GM19397 (cell line): ENCODE measurements around the gene INO80E.
"Not testable (repeated sequence)": the region's sequence is repeated elsewhere in the genome, so short reads cannot be mapped to it uniquely, and the experiment has no call there.

Experiments
- ATAC-seq: cut with Tn5 transposase; IDR thresholded peaks from one replicate; pipeline ENCODE4 v1.9.1; 2021; ENCODE audit warnings: mild to moderate bottlenecking, moderate library complexity; ENCODE audit not compliant: unreplicated experiment

Gene INO80E

DNA sequence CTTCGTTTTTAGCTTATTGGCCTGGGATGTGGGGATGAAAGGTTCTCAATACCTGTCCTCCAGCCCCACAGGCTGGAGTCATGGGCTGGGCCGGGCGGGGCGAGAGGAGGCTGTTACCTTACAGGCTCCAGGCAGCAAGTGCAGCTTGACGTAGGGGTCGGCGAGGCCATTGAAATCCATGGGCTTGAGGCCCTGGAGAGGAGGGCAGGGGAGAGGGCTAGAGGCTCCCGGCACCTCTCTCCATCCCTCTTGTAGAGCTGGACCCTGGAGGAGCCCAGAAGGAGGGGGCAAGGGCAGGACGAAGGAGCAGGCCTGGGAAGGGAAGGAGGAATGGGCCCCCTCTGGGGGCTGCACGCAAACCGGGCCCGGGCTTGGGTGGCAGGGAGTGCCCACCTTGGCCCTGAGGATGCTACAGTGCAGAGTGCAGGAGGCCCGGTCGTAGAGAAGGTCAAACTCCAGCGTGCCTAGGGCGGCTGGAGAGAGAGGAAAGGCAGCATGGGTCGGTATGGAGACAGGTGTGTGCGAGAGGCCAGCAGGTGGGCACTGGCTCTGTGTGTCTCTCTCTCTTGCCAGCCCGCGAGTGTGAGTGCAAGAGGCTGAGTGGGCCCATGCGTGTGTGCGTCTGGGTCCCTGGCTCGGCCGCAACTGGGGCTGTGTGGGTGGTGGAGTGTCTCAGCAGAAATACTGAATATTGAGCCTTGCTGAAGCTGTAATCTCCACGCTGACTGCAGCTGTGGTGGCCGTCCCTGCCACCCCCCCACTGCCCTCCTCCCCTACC, 13.2 kb downstream of the INO80E start:
- ATAC-seq: no peak

DNA sequence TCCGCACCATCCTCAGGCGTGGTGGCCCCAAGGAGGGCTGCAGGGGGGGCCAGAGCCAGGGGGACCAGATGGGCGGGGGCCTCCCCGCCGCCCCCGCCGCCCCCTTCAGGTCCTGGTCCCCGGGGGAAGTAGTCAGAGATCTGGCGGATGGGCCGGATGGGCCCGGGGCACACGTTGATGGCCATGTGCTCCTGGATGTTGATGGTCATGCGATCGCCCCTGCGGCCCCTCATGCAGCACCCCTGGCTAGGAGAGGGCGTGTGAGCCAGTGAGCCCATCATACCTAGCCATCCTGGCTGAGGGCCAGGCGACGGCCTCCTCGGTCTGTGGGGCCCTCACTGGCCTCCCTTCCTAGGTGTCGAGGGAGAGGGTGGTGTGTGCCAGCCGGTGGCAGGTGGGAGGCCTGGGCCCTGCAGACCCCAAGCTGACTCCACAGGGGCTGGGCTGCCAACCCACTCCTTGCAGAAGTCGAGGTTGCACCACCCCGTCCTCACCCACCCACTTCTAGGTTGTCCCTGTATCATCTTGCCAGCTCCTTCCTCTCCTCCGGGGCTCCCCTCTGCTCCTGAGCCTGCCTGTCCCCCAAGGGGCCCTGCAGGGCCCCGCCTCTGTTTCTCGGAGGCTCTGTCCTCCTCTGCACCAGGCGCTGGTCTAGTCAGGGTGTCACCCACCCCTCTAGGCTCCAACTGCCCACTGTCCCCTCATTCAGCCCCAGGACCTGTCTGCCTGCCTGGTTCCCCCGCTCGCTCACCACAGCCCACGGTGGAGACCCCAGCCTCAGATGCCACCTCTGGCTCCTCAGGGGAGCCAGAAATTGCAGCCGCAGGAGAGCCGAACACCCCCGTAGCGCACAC, 14.2 kb downstream of the INO80E start:
- ATAC-seq: no peak

DNA sequence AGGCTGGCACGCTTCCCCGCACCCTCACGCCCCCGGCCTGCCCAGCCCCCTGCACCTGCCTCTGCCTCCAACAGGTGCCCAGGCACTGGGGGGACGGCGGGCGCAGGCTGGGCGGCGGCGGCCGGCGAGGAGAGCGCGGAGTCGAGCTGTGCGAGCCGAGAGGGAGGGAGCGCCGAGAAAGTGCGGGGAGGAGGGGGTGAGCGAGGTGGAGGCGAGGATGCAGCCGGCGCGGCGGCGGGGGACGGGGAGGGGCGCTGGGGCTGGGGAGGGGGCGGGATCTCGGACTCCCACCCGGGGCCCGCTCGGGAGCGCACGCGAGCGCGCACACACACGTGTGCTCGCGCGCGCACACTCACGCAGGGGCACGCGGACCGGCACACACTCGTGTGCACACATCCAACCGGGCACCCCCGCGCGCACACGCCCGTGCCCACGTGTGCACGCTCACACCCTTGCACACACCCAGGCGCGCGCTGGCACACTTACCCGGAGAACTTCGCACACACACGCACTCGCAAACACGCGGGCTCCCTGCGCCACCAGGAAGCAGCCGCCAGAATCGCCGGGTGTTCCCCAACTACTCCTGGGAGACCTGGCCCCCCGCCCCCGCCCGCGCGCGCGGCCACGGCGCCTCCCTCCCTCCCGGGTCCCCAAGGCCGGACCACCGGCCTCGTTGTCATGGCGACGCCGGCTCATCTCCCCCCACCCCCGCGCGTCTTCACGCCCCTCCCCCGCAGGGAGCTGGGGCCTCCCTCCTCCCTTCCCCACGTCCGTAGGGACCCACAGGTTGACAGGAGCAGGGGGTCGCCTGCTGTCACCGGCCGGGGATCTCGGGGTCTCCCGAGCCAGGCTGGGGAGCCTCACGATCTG, 15.0 kb downstream of the INO80E start, which contains the start of gene DOC2A:
Gene DOC2A (minus strand): TSS at position 184 of the 870 bp plus-strand sequence. CDS start 805 bp downstream, outside the sequence.
- ATAC-seq: no peak

DNA sequence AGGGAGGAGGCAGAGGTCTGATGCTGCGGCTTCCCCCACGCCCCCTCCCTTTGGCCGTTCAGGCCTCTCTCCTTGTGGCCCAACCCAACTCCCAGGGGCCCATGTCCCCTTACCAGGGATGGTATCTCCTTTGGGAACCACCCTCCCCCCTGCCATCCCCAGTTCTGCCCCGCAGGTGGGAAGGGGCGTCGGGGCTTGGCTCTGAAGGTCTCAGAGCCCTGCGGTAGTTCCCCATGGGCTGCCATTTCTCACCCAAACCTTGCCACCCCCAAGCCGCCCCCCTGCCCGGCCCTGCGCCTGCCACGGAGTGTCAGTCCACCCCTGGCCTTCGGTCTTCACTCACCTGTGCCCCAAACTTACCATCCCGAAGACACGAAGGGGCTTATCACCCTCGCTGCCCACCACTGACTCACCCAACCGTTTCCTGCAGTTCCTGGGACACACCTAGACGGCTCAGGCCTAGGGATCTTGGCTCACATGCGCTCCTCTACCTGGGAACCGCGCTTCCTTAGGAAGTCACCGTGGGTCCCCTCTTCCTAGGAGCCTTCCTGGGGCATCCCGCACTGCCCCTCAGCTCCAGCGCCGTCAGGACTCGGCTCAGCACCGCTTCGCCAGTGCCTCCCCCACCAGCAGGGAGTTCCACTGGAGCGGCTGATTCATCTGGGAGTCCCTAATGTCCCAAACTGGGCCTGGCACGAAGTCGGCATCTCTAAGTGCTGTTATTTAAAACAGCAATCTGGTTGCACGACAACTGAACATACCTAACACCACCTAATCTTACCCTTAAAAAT, 15.9 kb downstream of the INO80E start:
- ATAC-seq: no peak

DNA sequence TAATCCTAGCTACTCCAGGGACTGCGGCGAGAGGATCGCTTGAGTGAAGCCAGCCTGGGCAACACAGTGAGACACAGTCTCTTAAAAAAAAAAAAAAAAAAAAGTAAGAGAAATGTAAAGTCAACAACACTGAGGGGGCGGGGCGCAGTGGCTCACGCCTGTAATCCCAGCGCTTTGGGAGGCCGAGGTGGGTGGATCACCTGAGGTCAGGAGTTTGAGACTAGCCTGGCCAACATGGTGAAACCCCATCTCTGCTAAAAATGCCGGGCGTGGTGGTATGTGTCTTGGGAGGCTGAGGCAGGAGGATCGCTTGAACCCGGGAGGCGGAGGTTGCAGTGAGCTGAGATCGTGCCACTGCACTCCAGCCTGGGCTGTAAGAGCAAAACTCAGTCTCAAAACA, 16.6 kb downstream of the INO80E start:
- not testable (repeated sequence) for ATAC-seq

DNA sequence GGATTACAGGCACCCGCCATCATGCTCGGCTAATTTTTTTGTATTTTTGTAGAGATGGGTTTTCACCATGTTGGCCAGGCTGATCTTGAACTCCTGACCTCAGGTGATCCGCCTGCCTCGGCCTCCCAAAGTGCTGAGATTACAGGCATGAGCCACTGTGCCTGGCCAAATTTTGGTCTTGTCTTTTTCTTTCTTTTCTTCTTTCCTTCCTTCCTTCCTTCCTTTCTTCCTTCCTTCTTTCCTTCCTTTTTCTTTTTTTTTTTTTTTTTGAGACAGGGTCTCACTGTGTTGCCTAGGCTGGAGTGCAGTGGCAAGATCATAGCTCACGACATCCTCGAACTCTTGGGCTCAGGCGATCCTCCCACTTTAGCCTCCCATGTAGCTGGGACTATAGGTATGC, 19.4 kb downstream of the INO80E start:
- not testable (repeated sequence) for ATAC-seq

DNA sequence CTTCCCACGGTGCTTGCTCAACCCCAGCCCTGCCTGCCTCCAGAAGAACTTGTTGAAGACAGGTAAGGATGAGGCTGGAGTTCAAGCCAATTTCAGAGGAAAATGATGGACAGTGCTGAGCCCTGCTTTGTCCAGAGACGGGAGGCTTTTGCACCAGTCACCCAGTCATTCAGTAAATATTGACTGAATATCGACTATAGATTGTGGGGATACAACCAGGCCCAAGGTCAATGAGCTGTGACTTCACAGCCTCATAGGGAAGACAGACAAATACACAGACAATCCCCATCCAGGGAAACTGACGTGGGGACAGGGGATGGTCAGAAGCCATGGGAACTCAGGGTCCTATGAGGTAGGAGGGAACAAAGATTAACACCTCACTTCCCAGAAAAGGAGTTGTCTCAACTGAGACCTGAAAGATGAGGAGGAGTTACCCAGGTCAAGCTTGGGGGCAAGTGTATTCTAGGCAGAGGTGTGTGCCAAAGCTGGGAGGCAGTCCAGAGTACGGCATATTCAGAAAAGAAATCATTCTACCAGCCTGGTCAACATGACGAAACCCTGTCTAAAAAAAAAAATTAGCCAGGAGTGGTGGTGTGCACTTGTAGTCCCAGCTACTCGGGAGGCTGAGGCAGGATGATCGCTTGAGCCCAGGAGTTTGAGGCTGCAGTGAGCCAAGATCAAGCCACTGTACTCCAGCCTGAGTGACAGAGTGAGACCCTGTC, 20.7 kb downstream of the INO80E start:
- ATAC-seq: no peak

DNA sequence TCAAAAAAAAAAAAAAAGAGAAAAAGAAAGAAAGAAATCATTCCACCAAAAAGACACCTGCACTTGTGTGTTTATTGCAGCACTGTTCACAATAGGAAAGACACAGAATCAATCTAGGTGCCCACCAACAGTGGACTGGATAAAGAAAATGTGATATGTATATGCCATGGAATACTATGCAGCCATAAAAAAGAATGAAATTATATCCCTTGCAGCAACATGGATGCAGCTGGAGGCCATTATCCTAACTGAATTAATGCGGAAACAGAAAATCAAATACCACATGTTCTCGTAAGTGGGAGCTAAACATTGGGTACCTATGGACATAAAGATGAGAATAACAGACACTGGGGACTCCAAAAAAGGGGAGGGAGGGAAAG, 21.2 kb downstream of the INO80E start:
- ATAC-seq: no peak

DNA sequence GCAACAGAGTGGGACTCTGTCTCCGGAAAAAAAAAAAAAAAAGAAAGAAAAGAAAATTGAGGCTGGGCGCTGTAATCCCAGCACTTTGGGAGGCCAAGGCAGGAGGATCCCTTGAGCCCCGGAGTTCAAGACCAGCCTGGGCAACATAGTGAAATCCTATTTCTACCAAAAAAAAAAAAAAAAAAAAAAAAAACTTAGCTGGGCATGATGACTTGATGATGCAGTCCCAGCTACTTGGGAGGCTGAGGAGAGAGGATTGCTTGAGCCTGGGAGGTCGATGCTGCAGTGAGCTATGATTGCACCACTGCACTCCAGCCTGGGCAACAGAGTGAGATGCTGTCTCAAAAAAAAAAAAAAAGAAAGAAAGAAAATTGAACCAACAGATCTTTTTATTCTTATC, 21.9 kb downstream of the INO80E start:
- not testable (repeated sequence) for ATAC-seq

DNA sequence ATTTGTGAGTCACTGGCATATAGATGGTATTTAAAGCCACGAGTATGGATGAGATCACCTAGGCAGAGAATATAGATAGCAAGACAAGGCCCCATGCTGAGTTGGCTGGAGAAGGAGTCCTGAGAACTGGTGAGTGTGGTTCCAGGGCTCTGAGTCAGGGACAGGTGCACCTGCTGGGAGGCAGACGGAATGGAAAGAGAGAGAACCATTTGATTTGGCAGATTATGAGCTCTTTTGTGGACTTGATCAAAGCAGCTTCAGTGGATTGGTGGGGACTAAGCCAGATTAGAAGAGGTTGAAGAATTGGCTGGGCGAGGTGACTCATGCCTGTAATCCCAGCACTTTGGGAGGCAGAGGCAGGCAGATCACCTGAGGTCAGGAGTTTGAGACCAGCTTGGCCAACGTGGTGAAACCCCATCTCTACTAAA, 22.7 kb downstream of the INO80E start:
- no peak for ATAC-seq

DNA sequence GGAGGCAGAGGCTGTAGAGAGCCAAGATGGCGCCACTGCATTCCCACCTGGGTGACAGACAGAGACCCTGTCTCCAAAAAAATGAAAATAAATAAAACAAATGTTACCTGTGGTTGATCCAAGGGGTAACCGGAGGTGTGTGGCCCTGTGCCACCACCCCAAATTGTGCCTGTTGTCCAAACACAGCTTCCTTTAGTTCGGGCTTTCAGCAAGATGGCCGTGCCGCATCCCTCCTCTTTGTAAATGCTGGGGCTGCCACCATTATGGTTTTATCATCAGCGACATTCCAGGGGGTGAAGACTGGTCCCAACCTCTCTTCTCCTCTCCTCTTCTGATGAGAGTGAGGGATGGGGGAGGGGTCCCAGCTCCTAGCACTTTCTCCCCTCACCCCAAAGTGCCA, 26.8 kb downstream of the INO80E start, which contains the start of gene C16orf92:
Gene C16orf92 (plus strand): TSS at position 312 of the 400 bp plus-strand sequence. CDS start 143 bp downstream, outside the sequence.
- ATAC-seq: no peak

DNA sequence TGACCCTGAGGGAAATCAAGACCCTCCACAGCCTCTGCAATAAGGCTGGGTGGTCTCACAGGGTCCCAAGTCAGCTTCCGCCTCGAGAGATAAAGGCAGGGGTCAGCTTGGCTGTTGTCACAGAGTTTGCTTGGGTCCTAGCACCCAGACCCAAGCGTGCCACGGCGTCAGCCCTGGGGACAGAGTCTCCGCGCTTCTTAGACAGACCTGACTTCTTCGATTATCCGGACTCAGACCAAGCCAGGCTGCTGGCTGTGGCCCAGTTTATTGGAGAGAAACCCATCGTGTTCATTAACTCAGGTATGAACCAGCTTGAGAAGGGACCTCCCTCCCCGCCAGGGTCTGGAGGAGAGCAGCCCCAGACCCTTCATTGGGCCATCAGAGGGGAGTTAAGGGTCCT, 27.5 kb downstream of the INO80E start:
- no peak for ATAC-seq

DNA sequence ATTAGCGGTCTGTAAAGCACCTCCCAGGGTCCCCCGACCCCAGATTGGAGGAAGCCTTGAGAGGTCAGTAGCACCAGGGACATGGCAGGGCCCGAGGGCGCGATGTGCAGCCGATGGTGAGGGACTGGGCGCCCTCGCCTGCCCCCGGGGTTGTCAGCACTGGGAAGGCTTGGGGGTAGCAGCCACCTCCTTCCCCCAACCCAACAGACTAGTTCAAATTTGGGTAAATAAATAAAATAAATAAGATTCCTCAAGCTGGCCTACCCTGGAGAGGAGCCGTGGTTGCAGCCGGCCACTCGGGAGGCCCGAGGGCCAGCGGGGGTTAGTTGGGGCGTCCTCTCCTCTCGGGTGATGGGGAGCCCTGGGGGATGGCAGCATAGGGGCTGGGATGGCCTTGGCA, 28.4 kb downstream of the INO80E start:
- no peak for ATAC-seq

DNA sequence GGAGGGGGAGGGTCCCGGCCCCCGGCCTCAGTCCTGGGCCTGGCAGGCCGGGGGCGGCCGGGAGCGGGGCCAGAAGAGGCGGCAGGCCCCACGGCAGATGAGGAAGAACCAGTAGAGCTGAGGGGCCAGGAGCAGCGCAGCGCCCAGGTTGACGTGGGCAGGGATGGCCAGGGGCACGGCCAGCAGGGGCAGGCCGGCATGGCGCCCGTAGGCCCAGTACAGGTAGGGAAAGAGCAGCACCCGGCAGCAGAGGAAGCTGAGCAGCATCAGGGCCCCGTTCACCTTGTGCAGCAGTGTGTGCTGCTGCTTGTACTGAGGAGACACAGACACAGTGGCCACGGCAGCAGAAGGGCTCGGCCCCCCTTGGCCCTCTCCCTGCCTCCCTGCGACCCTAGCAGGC, 29.1 kb downstream of the INO80E start:
- ATAC-seq: no peak

DNA sequence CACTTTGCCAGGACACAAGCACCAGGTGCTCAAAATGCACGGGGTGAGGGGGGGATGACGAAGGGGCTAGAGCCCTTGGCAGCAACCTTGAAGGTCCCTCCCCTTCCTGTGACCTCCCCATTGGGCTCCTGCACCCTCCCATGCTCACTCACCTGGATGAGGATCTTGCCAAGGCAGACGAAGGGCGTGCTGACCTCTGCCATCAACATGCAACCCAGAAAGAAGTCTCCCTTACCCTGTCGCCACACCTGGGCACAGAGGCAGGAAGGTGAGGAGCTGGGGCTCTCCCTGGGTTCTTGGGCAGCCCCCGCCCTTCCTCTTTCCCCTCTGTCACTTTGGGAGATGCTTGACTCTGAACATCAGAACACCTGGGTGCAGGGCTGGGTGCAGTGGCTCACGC, 29.5 kb downstream of the INO80E start:
- ATAC-seq: no peak

DNA sequence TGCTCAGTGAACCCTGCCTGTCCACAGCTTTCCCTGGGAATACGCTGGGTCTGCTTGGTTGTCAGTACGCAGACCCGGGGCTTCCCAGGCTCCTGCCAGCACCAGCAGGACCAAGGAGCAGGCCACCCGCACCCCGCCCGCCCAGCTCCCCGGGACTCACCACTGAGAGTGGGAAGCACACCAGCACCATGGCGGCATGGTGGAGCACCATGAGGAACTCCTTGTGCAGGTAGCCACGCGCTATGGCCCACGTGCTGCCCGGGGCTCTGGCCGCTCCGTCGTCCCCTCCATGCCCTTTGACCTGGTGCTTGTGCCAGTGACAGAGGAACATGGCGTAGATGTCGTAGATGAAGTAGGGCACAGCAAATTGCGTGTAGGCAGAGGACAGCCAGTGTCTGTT, 30.4 kb downstream of the INO80E start:
- ATAC-seq: no peak

DNA sequence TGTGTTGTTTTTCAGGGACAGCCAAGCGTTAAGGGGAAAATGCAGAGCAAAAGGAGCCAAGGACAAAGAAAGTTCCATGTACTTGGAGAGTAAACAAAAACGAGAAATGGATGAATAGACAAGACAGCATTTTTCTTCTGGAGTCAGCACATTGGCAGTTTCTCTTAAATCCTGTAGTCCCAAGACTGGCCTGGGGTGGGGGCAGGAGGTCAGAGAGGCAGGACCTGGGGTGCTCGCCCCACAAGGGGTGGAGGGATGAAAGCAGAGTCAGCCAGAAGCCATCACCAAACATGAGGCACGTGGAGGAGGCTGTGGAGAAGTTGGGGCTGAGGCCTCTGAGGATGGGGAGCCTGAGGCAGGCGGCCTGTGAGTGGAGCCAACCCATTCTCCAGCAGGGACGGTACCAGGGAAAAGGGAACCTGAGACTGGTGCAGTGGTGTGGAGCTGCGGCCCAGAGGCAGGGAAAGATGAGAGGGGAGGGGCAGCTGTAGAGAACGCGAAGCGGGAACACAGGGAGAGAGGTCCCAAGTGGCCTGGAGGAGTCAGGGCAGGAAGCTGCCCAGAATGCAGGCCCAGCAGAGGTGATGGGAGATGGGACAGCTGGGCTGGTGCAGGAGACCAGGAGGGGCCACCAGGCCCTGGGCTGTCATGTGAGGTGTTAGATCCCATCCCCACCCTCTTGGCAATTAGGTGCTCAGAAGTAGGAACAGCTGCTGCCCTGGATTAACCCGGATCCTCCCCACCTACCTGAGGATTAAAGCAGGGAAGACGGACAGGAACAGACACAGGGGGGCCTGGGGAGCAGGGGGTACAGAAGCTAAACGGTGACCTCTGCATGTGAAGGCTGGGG, 31.8 kb downstream of the INO80E start:
- ATAC-seq: no peak

DNA sequence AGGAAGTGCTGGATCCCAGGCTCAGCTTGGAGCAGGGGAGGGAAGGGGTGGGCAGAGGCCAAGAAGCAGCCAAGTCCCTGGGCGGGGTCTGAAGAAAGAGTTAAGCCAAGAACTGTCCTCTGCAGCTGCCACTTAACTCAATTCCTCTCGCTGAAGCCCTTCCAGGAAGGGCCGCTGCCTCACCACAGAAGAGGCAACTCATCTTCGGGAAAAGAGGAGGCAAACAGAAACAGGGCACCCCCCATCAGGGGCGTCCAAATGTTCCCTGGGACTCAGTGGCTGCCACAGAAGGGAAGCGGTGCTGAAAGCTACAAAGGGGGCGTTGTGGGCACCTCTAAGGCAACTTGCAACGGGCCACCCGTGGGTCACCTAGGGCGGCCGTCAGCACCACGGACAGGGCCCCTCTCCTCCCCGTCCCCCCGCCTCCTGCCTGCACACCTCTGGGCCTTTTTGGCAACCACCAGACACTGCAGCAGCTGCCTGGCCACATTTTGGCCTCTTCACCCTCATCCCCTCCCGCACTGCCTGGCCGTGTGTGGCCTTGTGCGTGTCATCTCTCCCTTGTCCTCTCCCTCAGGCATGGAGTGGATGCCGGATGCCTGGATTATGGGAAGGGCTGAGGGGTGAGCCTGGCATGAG, 32.5 kb downstream of the INO80E start:
- no peak for ATAC-seq
